Left lobe of liver (tissue), 2 donors: ENCODE measurements around the gene EEA1. TPM values are rescaled to one million over a fixed set of nuclear protein-coding genes. Genes with fewer than 3 reads are reported as not detected.
A peak's percentile ranks its signal among the peaks of the same experiment; 100 is the strongest.
"Not testable (repeated sequence)": the region's sequence is repeated elsewhere in the genome, so short reads cannot be mapped to it uniquely, and the experiment has no call there.

Experiments used
- ATAC-seq: fragments of 200-7000 bp; cut with Tn5 transposase; one replicate; pipeline ENCODE4 v1.9.1; 2020; ENCODE audit warnings: mild to moderate bottlenecking, moderate library complexity
- DNase-seq: peaks from one replicate; pipeline ENCODE4 v3.0.0-alpha.2; 2020; ENCODE audit warnings: low spot score
- total RNA-seq: library from RNA; stranded (reverse); gene quantifications from one replicate; pipeline ENCODE4 v1.2.1, GENCODE V29; 2021
- donor health status: DM: no; HTN: no; CAD: no; lungs with moderate emphysema.
- donor health status: DM: no; HTN: yes; CAD: no.

The EEA1 gene
- total RNA-seq, result 12.5 TPM

GRCh38 chr12:92928962-92929915 lies at the start of gene EEA1:
Gene EEA1, minus strand, starts transcription at chr12:92929295. Its CDS starts 229 bp downstream, at chr12:92929066.
- ATAC-seq, result peak; percentile 92
- DNase-seq, result peak; percentile 98

- DNase-seq, result no peak
- ATAC-seq, result no peak
Observed at GRCh38 chr12:92978607-92979006, 49.5 kb upstream of the EEA1 start.

- no peak for ATAC-seq
Observed at GRCh38 chr12:92977326-92977725, 48.2 kb upstream of the EEA1 start.

GRCh38 chr12:92974759-92975158 lies 45.7 kb upstream of the EEA1 start:
- no peak for DNase-seq
- ATAC-seq, result no peak

More at GRCh38 chr12:92977326-92977725, 48.2 kb upstream of the EEA1 start:
- DNase-seq, result no peak

GRCh38 chr12:92973614-92974013 lies 44.5 kb upstream of the EEA1 start:
- no peak for DNase-seq
- no peak for ATAC-seq

- no peak for DNase-seq
- ATAC-seq, result no peak
Observed at GRCh38 chr12:92971859-92972524, 42.9 kb upstream of the EEA1 start.

- DNase-seq (no peak), ATAC-seq (no peak)
Observed at GRCh38 chr12:92968176-92968813, 39.2 kb upstream of the EEA1 start.

- not testable (repeated sequence) for ATAC-seq, DNase-seq
Observed at GRCh38 chr12:92964378-92964777, 35.3 kb upstream of the EEA1 start.

GRCh38 chr12:92961949-92962348 lies 32.9 kb upstream of the EEA1 start:
- DNase-seq (no peak), ATAC-seq (no peak)

- ATAC-seq (no peak), DNase-seq (no peak)
Observed at GRCh38 chr12:92955997-92956663, 27.0 kb upstream of the EEA1 start.

- no peak for DNase-seq
- no peak for ATAC-seq
Observed at GRCh38 chr12:92953747-92954146, 24.7 kb upstream of the EEA1 start.

GRCh38 chr12:92952394-92952793 lies 23.3 kb upstream of the EEA1 start:
- no peak for ATAC-seq

GRCh38 chr12:92951006-92951405 lies 21.9 kb upstream of the EEA1 start:
- DNase-seq (no peak), ATAC-seq (no peak)

More at GRCh38 chr12:92952394-92952793, 23.3 kb upstream of the EEA1 start:
- no peak for DNase-seq

GRCh38 chr12:92950011-92950410 lies 20.9 kb upstream of the EEA1 start:
- ATAC-seq, result no peak
- DNase-seq, result no peak

GRCh38 chr12:92949466-92949865 lies 20.4 kb upstream of the EEA1 start:
- ATAC-seq (no peak), DNase-seq (no peak)

GRCh38 chr12:92947589-92948215 lies 18.6 kb upstream of the EEA1 start:
- DNase-seq, result no peak
- no peak for ATAC-seq

GRCh38 chr12:92945659-92946220 lies 16.6 kb upstream of the EEA1 start:
- ATAC-seq, result peak; percentile 81
- DNase-seq, result peak; percentile 68

- peak; percentile 25 for ATAC-seq
- DNase-seq, result no peak
Observed at GRCh38 chr12:92943482-92944250, 14.6 kb upstream of the EEA1 start.

- ATAC-seq, result peak; percentile 47
- DNase-seq, result no peak
Observed at GRCh38 chr12:92942905-92943304, 13.8 kb upstream of the EEA1 start.
